NB4 (cell line): ENCODE measurements around the gene C12orf75.

Experiments used
- CTCF ChIP-seq: IDR thresholded peaks from one replicate; pipeline ENCODE4 v1.5.1; 2012; ENCODE audit warnings: low read depth, low read length
- MAX ChIP-seq: IDR thresholded peaks from 2 replicates; pipeline ENCODE4 v1.6.1; 2011; ENCODE audit warnings: low read depth, low read length

GRCh38 chr12:105281694-105282049 lies 48.8 kb upstream of the C12orf75 start:
- TF ChIP-seq CTCF = no peak
- no peak for TF ChIP-seq MAX
